NCI-H2196 treated with DMSO at 0.1 percent for 48 hours (cell line): Measurements from ENCODE around the gene KNTC1.
"Not testable (repeated sequence)": the region's sequence is repeated elsewhere in the genome, so short reads cannot be mapped to it uniquely, and the experiment has no call there.

Experiments
- DNase-seq: peaks from one replicate; lab custom pipeline; 2025; ENCODE audit not compliant: unreplicated experiment; lab: John Stamatoyannopoulos, UW

The KNTC1 gene

GRCh38 chr12:122506393-122506938, 20.6 kb upstream of the KNTC1 start:
- no peak for DNase-seq

GRCh38 chr12:122508163-122508562, 18.9 kb upstream of the KNTC1 start:
- DNase-seq, result no peak

GRCh38 chr12:122513028-122513427, 14.0 kb upstream of the KNTC1 start:
- DNase-seq, result not testable (repeated sequence)

DNA sequence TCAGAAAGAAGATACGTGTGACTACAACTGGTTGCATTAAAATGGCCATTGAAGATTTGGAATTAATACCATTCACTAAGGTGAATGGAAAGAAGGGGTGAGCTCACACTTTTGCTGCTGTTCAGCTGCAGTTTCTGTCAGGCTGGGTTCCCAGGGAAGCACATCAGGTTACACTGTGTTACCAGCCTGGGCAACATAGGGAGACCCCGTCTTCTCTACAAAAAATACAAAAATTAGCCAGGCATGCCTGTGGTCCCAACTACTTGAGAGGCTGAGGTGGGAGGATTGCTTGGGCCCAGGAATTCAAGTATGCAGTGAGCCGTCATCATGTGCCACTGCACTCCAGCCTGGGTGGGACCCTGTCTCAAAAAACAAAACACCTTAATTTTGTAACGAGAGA, 13.4 kb upstream of the KNTC1 start:
- DNase-seq, result no peak

DNA sequence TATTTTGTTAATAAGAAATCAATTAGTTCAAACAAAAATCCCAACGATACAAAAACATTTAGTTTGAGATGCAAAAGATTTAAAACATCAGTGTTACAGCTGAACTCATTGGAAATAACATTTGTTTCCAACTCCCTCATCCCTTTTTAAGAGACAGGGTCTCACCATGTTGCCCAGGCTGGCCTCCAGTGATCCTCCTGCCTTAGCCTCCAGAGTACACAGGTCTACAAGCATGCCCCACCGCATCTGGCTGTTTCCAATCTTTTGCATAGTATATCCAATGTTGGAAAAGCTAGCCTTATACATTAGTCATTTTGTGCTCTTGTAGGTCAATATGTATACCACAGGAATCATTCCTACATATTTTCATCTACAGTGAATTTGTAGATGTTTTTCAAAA, 11.8 kb upstream of the KNTC1 start:
- DNase-seq, result no peak

DNA sequence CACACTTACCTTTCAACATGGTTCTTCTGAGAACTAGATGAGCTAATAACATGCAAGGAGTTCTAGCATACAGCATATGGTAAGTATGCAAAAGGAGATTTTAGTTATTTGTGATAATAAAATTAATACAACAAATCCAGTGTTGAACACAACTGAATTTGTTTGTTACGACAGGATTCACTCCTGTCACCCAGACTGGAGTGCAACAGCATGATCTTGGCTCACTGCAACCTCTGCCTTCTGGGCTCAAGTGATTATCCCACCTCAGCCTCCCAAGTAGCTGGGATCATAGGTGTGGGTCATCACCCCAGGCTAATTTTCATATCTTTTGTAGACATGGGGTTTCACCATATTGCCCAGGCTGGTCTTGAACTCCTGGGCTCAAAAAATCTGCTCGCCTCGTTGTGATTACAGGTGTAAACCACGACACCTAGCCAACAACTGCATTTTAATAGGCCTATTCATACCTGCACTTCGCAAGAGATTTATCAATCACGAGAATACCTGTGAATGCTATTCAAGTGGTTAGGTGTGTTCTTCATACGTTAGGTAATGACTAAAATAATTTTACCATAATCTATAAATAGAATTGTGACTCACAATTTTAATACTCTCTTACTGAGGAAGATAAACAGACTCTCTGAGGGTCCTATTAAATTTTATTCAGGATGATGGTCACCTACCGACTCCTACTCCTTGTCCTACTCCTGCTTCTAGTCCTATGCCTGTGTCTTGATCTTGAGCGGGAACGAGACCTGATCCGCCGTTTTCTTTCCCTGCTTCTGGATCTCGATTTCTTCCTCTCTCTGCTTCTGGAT, 10.3 kb upstream of the KNTC1 start:
- no peak for DNase-seq

GRCh38 chr12:122517877-122518276, 9.2 kb upstream of the KNTC1 start:
- no peak for DNase-seq

DNA sequence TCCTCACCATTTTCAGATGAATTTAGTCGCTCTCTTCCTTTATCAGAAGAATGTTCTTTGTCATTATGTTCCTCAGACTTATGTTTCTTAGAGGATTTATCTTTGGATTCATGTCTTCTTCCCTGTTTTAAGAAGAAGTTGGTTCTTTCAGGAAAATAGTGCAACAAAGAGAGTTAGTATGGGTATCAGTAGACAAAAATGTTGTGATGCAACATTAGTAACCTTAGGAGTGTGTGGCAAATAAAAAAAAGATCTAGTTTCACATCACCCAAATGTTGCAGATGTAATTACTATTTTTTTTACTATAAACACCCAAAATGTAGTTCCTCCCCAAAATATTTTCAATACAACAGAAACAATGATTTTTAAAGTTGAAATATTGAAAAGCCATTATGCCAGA, 8.1 kb upstream of the KNTC1 start:
- DNase-seq, result no peak

DNA sequence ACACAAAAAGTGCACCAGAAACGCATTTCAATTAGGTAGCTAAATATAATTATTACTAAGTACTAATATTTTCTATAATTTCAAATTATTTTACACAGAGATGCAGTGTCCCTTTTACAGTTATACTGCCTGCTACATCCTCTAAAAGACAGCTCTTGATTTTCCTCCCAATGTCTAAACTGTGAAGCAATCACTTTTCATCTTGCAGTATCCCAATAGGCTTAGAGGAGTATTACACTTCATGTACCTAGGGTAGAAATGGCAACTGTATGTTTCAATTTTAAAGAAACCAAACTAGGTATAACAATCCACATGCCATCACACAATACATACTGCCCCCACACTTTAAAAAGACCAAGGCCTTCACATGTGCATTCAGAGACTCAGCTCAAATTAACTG, 7.6 kb upstream of the KNTC1 start:
- no peak for DNase-seq

DNA sequence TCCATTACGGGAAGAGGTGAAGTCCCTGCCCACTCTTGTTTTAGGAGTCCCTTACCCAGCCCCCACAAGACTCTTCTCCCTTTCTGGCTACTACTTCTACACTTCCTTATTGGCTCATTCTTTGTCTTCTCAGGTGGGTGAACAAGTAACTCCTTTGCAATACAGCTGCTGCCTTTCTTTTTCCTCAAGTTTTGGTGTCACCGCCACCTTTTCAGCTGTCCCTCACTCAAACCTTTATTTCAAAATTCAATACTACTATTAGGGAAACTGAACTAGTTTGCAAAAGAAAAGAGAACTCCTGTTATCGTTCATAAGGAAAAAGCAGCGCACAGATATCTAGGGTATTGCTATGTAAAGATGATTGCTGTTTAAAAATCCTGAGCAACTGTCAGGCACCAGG, 6.4 kb upstream of the KNTC1 start:
- no peak for DNase-seq

DNA sequence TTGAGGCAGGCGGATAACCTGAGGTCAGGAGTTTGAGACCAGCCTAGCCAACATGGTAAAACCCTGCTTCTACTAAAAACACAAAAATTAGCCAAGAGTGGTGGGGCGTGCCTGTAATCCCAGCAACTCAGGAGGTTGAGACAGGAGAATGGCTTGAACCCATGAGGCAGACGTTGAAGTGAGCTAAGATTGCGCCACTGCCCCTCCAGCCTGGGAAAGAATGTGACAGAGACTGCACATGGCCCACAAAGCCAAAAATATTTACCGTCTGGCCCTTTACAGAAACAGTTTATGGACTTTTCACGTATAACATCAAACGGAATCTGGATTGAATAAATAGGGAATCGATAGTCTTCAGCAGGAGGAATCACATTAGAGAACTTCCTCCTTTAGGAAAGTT, 3.8 kb upstream of the KNTC1 start:
- no peak for DNase-seq

GRCh38 chr12:122523846-122524718, 3.0 kb upstream of the KNTC1 start:
- no peak for DNase-seq

GRCh38 chr12:122527478-122527944, 462 bp downstream of the KNTC1 start:
- no peak for DNase-seq

GRCh38 chr12:122528582-122528981, 1.5 kb downstream of the KNTC1 start:
- DNase-seq, result no peak

DNA sequence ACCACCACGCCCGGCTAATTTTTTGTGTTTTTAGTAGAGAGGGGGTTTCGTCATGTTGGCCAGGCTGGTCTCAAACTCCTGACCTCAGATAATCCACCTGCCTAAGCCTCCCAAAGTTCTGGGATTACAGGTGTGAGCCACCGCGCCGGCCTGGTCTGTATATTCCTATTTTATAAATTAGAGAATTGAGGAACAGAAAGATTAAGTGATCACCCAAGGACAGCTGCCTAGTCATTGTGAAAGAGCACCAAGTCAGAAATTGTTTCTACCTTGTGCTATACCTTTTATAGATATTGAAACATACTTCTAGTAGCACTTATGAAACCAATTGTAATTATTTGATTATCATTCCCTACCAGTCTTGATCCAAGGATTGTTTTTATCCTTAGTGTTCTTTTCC, 1.9 kb downstream of the KNTC1 start:
- DNase-seq, result no peak

DNA sequence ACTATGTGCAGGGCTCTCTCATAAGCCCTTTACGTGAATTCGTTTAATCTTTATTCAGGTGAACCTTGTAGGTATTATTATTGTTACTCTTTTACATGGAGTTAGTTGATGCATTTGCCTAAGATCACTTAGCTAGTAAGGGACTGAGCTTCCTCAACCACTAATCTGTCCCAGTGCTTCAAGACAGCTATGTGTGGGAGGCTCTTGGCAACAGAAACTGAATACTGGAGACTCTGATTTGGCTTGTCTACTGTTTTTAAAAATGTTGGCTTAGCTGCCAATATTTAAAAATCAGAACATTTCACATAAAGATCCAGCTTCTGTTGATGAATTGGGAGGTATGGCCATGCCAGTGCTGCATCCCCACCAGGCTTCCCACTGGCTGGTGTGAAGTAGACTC, 6.8 kb downstream of the KNTC1 start:
- DNase-seq, result no peak

GRCh38 chr12:122537021-122537420, 10.0 kb downstream of the KNTC1 start:
- DNase-seq, result no peak

DNA sequence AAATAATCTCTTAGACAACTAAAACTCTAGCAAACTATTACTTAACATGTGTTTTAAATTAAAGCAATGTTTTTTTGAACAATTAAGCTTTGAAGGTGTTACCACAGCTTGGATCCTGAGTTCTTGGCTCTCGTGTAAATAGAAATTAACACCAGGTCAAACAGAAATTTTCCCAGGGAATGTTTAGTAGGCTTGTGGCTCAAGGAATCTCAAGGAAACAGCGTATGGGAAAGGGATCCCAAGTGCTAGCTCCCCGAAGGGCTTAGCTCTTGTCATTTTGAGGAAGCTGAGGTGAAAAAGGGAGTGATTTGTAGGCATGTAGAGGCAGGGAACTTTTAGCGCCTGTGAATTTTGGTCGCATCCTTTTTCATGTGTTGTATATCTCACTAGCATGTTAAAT, 11.4 kb downstream of the KNTC1 start:
- DNase-seq, result no peak

DNA sequence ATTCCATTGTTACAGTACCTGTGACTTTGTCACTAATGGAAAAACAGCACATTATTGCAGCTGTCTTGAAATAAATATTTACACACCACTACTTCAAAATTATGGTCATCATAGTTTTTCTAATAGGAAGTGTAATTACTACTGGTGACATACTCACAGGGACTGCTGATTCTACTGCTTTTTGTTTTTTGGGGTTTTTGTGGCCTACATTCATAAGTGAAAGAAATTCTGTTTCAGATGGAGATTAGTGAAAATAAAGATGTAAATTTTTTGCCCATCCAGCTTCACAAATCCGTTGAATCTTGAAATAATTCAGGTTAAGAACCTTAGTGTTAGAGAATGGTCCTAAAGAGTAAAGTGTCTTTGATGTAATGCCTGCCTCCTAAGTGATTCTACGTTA, 17.5 kb downstream of the KNTC1 start:
- no peak for DNase-seq

DNA sequence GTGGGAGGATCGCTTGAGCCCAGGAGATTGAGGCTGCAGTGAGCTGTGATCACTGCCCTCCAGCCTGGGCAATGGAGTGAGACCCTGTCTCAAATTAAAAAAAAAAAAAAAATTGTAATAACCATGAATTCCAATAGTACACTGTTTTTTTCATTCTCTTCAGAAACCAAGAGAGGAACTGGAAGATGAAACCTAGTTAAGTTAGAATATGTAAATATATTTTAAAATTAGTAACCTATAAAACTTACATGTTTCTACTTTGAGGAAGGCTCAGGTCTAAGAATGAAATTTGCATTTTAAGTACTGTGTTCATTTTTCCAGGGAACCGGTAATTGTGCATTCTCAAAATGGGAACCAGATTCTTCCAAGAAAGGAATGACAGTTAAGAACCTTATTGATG, 18.8 kb downstream of the KNTC1 start:
- no peak for DNase-seq

- no peak for DNase-seq
Observed at GRCh38 chr12:122547330-122547729, 20.3 kb downstream of the KNTC1 start.
